Liver (tissue), 9 donors: Measurements from ENCODE around the gene INO80. TPM values are rescaled to one million over a fixed set of nuclear protein-coding genes. Genes with fewer than 3 reads are reported as not detected.

ENCODE experiments used
- DNase-seq: peaks from one replicate; pipeline ENCODE4 v3.0.0-alpha.2; 2017; ENCODE audit warnings: low spot score
- H3K27ac ChIP-seq, 2 donors: one replicate each; pipeline ENCODE4 v1.7.0; 2013; ENCODE audit warnings: inconsistent platforms in 2 of 2, low read length in 2 of 2, control low read depth in 1 of 2, low read depth in 1 of 2, mild to moderate bottlenecking in 1 of 2
- H3K27me3 ChIP-seq, 4 donors: one replicate each; pipeline versions ENCODE4 v1.6.1 to v1.7.0; 2013; ENCODE audit warnings: low read length in 3 of 4, inconsistent platforms in 1 of 4, mild to moderate bottlenecking in 1 of 4, moderate library complexity in 1 of 4; ENCODE audit not compliant: control insufficient read depth in 4 of 4, insufficient read depth in 4 of 4
- H3K36me3 ChIP-seq, 4 donors: one replicate each; pipeline versions ENCODE4 v1.6.1 to v1.7.0; 2013; ENCODE audit warnings: low read length in 3 of 4, mild to moderate bottlenecking in 3 of 4, low read depth in 1 of 4, moderate library complexity in 1 of 4; ENCODE audit not compliant: control insufficient read depth in 4 of 4, insufficient read depth in 3 of 4
- H3K4me1 ChIP-seq, 4 donors: one replicate each; pipeline versions ENCODE4 v1.6.1 to v1.7.0; 2013; ENCODE audit warnings: low read length in 3 of 4, mild to moderate bottlenecking in 3 of 4, moderate library complexity in 1 of 4; ENCODE audit not compliant: control insufficient read depth in 4 of 4, insufficient read depth in 4 of 4
- H3K4me3 ChIP-seq, 3 donors: one replicate each; pipeline versions ENCODE4 v1.6.1 to v1.7.0; 2013; ENCODE audit warnings: low read length in 3 of 3, control low read depth in 1 of 3, low read depth in 1 of 3, mild to moderate bottlenecking in 1 of 3
- H3K9ac ChIP-seq, 2 donors: one replicate each; pipeline ENCODE4 v1.7.0; 2013; ENCODE audit warnings: low read length in 2 of 2, mild to moderate bottlenecking in 2 of 2, moderate library complexity in 2 of 2, control low read depth in 1 of 2, low read depth in 1 of 2
- H3K9me3 ChIP-seq, 4 donors: one replicate each; pipeline versions ENCODE4 v1.6.1 to v1.7.0; 2013; ENCODE audit warnings: low read length in 3 of 4; ENCODE audit not compliant: control insufficient read depth in 4 of 4
- ATF3 ChIP-seq: IDR thresholded peaks from 2 replicates; pipeline ENCODE4 v1.6.1; 2016; ENCODE audit warnings: antibody characterized with exemption
- CTCF ChIP-seq: fragments of 150-350 bp; IDR thresholded peaks from 2 replicates; pipeline ENCODE4 v1.5.1; 2017; ENCODE audit warnings: improper control_type of control experiment, low read depth, low read length; ENCODE audit not compliant: missing input control
- EGR1 ChIP-seq, 2 donors: IDR thresholded peaks; 2 replicates each; pipeline ENCODE4 v1.6.1; 2016 to 2018; ENCODE audit warnings: antibody characterized with exemption in 2 of 2, low read depth in 2 of 2
- FOXA1 ChIP-seq: IDR thresholded peaks from 2 replicates; pipeline ENCODE4 v1.6.1; 2016; ENCODE audit warnings: antibody characterized with exemption
- FOXA2 ChIP-seq: IDR thresholded peaks from 2 replicates; pipeline ENCODE4 v1.6.1; 2016; ENCODE audit warnings: antibody characterized with exemption
- GABPA ChIP-seq, 2 donors: IDR thresholded peaks in 1 of 2; conservative IDR thresholded peaks in 1 of 2; 2 replicates each; pipeline ENCODE4 v1.6.1; 2016; ENCODE audit warnings: antibody characterized with exemption in 2 of 2, mild to moderate bottlenecking in 1 of 2, moderate library complexity in 1 of 2
- HNF4A ChIP-seq, 2 donors: conservative IDR thresholded peaks; 2 replicates each; pipeline ENCODE4 v1.6.1; 2016; ENCODE audit warnings: antibody characterized with exemption in 2 of 2, mild to moderate bottlenecking in 2 of 2
- HNF4G ChIP-seq: IDR thresholded peaks from 2 replicates; pipeline ENCODE4 v1.6.1; 2016; ENCODE audit warnings: antibody characterized with exemption
- JUND ChIP-seq, 2 donors: IDR thresholded peaks; 2 replicates each; pipeline ENCODE4 v1.6.1; 2016; ENCODE audit warnings: antibody characterized with exemption in 2 of 2
- NR2F2 ChIP-seq: IDR thresholded peaks from 2 replicates; pipeline ENCODE4 v1.6.1; 2016; ENCODE audit warnings: antibody characterized with exemption
- RAD21 ChIP-seq, 2 donors: IDR thresholded peaks; 2 replicates each; pipeline ENCODE4 v1.6.1; 2016; ENCODE audit warnings: antibody characterized with exemption in 2 of 2, mild to moderate bottlenecking in 2 of 2
- REST ChIP-seq: IDR thresholded peaks from 2 replicates; pipeline ENCODE4 v1.6.1; 2016; ENCODE audit warnings: antibody characterized with exemption, mild to moderate bottlenecking
- RXRA ChIP-seq, 2 donors: IDR thresholded peaks; 2 replicates each; pipeline ENCODE4 v1.6.1; 2017 to 2018; ENCODE audit warnings: antibody characterized with exemption in 2 of 2, mild to moderate bottlenecking in 1 of 2
- SP1 ChIP-seq: IDR thresholded peaks from 2 replicates; pipeline ENCODE4 v1.6.1; 2018; ENCODE audit warnings: antibody characterized with exemption, mild to moderate bottlenecking
- TAF1 ChIP-seq: conservative IDR thresholded peaks from 2 replicates; pipeline ENCODE4 v1.6.1; 2016; ENCODE audit warnings: antibody characterized with exemption, mild to moderate bottlenecking
- YY1 ChIP-seq: IDR thresholded peaks from 2 replicates; pipeline ENCODE4 v1.6.1; 2016; ENCODE audit warnings: antibody characterized with exemption, mild to moderate bottlenecking
- WGBS: extraction: QIAGEN DNeasy Blood & Tissue Kit; methylation state at CpG from one replicate; pipeline ENCODE4 v1.1.7; 2013; 5-methylcytosine and 5-hydroxymethylcytosine counted together
- polyA plus RNA-seq, 2 donors: library from polyadenylated mRNA; stranded (reverse) in 1 of 2; unstranded in 1 of 2; fragments of 200-250 nt in 1 of 2; fragments of >200 nt in 1 of 2; fragmentation: Nextera tagmentation in 1 of 2; extraction: Ambion mirVana in 1 of 2; gene quantifications; one replicate each; pipeline versions ENCODE4 v1.2.1 to v1.2.3, GENCODE V29; 2013 to 2015
- total RNA-seq, 2 donors: library from RNA; depleted of rRNA; stranded (reverse); fragments of >200 nt; gene quantifications; one replicate each; pipeline ENCODE4 v1.2.3, GENCODE V29; 2014
- TF ChIP-seq, protein P1 (sequence below): IDR thresholded peaks from 2 replicates; pipeline ENCODE4 v1.6.1; 2016; ENCODE audit warnings: antibody characterized with exemption
- TF ChIP-seq, protein P2 (sequence below): IDR thresholded peaks from 2 replicates; pipeline ENCODE4 v1.6.1; 2016; ENCODE audit warnings: antibody characterized with exemption
- donor health status: healthy.
- donor health status: healthy.
- donor health status: healthy.
- donor health status: healthy.
- donor health status: healthy.

The INO80 gene
- total and polyA plus RNA-seq, 4 donors, result 3.2 to 19.7 (median 9.4) TPM

GRCh38 chr15:41061667-41062066, 54.4 kb downstream of the INO80 start:
- Histone ChIP-seq H3K4me3 (no peak overlapping the region), H3K27ac (no peak overlapping the region), H3K27me3 (no peaks in the 10 kb centered on the region), H3K9ac (no peak overlapping the region), H3K4me1 (no peaks in the 10 kb centered on the region), H3K9me3 (peaks cover 0 to 3% (median 0%) of the 10 kb centered on the region in 4 donors), H3K36me3 (peaks cover 20 to 53% (median 44%) of the 10 kb centered on the region in 4 donors)
- DNase-seq, result no peak
- WGBS, result 99% methylated on average over 2 of the region's 2 CpGs
- TF ChIP-seq NR2F2 (no peak), TAF1 (no peak), YY1 (no peak), SP1 (no peak), JUND (IDR thresholded peaks at IDR 0.05) (no peak), RAD21 (IDR thresholded peaks at IDR 0.05) (no peak), HNF4G (no peak), RXRA (IDR thresholded peaks at IDR 0.05) (no peak), FOXA1 (no peak), HNF4A (conservative IDR thresholded peaks at IDR 0.05) (no peak), EGR1 (IDR thresholded peaks at IDR 0.05; ENCODE audit: low read depth in 2 of 2) (no peak), FOXA2 (no peak), REST (no peak), GABPA (IDR thresholded peaks at IDR 0.05 in 1 of 2, conservative IDR thresholded peaks at IDR 0.05 in 1 of 2) (no peak), CTCF (no peak), ATF3 (no peak)
- TF ChIP-seq, protein P1, sequence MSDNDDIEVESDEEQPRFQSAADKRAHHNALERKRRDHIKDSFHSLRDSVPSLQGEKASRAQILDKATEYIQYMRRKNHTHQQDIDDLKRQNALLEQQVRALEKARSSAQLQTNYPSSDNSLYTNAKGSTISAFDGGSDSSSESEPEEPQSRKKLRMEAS, result no peak
- TF ChIP-seq, protein P2, sequence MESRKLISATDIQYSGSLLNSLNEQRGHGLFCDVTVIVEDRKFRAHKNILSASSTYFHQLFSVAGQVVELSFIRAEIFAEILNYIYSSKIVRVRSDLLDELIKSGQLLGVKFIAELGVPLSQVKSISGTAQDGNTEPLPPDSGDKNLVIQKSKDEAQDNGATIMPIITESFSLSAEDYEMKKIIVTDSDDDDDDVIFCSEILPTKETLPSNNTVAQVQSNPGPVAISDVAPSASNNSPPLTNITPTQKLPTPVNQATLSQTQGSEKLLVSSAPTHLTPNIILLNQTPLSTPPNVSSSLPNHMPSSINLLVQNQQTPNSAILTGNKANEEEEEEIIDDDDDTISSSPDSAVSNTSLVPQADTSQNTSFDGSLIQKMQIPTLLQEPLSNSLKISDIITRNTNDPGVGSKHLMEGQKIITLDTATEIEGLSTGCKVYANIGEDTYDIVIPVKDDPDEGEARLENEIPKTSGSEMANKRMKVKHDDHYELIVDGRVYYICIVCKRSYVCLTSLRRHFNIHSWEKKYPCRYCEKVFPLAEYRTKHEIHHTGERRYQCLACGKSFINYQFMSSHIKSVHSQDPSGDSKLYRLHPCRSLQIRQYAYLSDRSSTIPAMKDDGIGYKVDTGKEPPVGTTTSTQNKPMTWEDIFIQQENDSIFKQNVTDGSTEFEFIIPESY, result no peak
